NB4 (cell line): Measurements from ENCODE around the gene AGAP1.
"Not testable (repeated sequence)": the region's sequence is repeated elsewhere in the genome, so short reads cannot be mapped to it uniquely, and the experiment has no call there.

Experiments used
- DNase-seq: peaks from one replicate; pipeline ENCODE4 v3.0.0; 2010; ENCODE audit warnings: low read depth
- H3K4me3 ChIP-seq: one replicate; pipeline ENCODE4 v1.5.1; 2011; ENCODE audit warnings: mild to moderate bottlenecking, low read depth, low read length, moderate library complexity
- MAX ChIP-seq: IDR thresholded peaks from 2 replicates; pipeline ENCODE4 v1.6.1; 2011; ENCODE audit warnings: low read depth, low read length
- MYC ChIP-seq: IDR thresholded peaks from 2 replicates; pipeline ENCODE4 v1.6.1; 2011; ENCODE audit warnings: low read depth, low read length
- POLR2A ChIP-seq: IDR thresholded peaks from 2 replicates; pipeline ENCODE4 v1.6.1; 2011; ENCODE audit warnings: mild to moderate bottlenecking; ENCODE audit not compliant: insufficient read length; ENCODE audit errors: extremely low read depth
- TF ChIP-seq, protein P1 (sequence below): IDR thresholded peaks from one replicate; pipeline ENCODE4 v1.5.1; 2012; ENCODE audit warnings: low read depth, low read length

The AGAP1 gene

DNA sequence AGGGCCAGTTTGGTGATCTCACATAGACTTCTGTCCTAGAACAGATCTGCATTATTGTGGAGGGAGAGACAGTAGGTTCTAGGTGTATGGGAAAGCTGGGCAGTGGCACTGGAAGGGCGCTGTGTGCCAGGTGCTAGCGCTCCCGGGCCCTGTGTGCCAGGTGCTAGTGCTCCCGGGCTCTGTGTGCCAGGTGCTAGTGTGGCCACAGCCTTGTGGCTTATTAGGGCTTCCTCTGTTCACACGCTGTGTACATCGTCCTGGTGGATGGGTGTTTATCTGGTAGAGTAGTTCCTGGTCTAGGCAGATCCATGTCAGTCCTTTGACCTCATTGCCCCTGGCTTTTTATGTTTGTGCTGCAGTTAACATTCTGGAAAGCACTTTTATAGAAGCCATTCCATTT, 263.4 kb downstream of the AGAP1 start:
- no peak overlapping the region for H3K4me3 ChIP-seq
- DNase-seq = no peak
- no peak for TF ChIP-seq MYC
- TF ChIP-seq POLR2A = no peak
- no peak for TF ChIP-seq MAX
- TF ChIP-seq, protein P1, sequence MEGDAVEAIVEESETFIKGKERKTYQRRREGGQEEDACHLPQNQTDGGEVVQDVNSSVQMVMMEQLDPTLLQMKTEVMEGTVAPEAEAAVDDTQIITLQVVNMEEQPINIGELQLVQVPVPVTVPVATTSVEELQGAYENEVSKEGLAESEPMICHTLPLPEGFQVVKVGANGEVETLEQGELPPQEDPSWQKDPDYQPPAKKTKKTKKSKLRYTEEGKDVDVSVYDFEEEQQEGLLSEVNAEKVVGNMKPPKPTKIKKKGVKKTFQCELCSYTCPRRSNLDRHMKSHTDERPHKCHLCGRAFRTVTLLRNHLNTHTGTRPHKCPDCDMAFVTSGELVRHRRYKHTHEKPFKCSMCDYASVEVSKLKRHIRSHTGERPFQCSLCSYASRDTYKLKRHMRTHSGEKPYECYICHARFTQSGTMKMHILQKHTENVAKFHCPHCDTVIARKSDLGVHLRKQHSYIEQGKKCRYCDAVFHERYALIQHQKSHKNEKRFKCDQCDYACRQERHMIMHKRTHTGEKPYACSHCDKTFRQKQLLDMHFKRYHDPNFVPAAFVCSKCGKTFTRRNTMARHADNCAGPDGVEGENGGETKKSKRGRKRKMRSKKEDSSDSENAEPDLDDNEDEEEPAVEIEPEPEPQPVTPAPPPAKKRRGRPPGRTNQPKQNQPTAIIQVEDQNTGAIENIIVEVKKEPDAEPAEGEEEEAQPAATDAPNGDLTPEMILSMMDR = no peak

DNA sequence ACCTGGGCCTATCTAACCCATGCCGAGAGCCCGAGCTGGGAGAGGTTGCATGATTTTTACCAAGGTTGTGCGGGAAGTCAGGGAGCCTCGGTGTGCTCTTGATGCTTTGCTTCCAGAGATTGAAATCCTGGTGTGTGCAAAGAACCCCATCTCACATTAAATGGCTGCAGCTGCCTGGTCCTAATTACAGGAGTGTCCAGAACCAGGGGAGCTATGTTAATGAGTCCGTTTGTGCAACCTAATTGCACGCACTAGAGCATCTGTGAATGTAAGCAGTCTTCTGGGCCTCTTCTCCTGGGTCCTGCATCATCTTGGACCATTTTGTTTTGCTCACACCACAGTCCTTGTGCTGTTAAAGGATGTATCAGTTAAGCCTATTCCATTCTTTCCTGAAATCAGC, 263.8 kb downstream of the AGAP1 start:
- no peak for DNase-seq
- no peak for TF ChIP-seq MYC
- no peak overlapping the region for H3K4me3 ChIP-seq

- DNase-seq = no peak
- TF ChIP-seq POLR2A (no peak), MYC (no peak), MAX (no peak)
- TF ChIP-seq, protein P1 = no peak
These were observed 269.2 kb downstream of the AGAP1 start for GRCh38 chr2:235762832-235763598.

GRCh38 chr2:235763816-235764215, 270.0 kb downstream of the AGAP1 start:
- DNase-seq = no peak
- H3K4me3 ChIP-seq = no peak overlapping the region
- TF ChIP-seq, protein P1 = no peak
- no peak for TF ChIP-seq MYC
- TF ChIP-seq MAX = no peak
- no peak for TF ChIP-seq POLR2A

More at GRCh38 chr2:235762832-235763598, 269.2 kb downstream of the AGAP1 start:
- no peak overlapping the region for H3K4me3 ChIP-seq

- DNase-seq, H3K4me3 ChIP-seq: not testable (repeated sequence)
These were observed 270.6 kb downstream of the AGAP1 start for GRCh38 chr2:235764478-235764877.

GRCh38 chr2:235765181-235765820, 271.5 kb downstream of the AGAP1 start:
- DNase-seq = no peak
- TF ChIP-seq MYC (no peak), POLR2A (no peak), MAX (no peak)
- TF ChIP-seq, protein P1 = no peak
- no peak overlapping the region for H3K4me3 ChIP-seq

GRCh38 chr2:235766278-235766677, 272.4 kb downstream of the AGAP1 start:
- no peak for TF ChIP-seq MAX
- TF ChIP-seq, protein P1 = peak; percentile 85
- peak; percentile 77 for DNase-seq
- no peak overlapping the region for H3K4me3 ChIP-seq
